Common myeloid progenitor, CD34-positive (primary cell): ENCODE measurements around the gene BCL2L2. TPM values are rescaled to one million over a fixed set of nuclear protein-coding genes. Genes with fewer than 3 reads are reported as not detected.
A peak's percentile ranks its signal among the peaks of the same experiment; 100 is the strongest.
"Not testable (repeated sequence)": the region's sequence is repeated elsewhere in the genome, so short reads cannot be mapped to it uniquely, and the experiment has no call there.

Experiments
- CTCF ChIA-PET: fragments of 350-600 bp; sonication (Branson Sonifier 250); formaldehyde crosslinking; loops from one replicate; lab custom pipeline; 2021; ENCODE audit warnings: antibody characterized with exemption; lab: Charles Lee
- POLR2A ChIA-PET: fragments of 350-600 bp; sonication (Branson Sonifier 250); formaldehyde crosslinking; loops from one replicate; lab custom pipeline; 2021; ENCODE audit warnings: antibody characterized with exemption; lab: Charles Lee
- DNase-seq, 3 donors: peaks; one replicate each; pipeline versions ENCODE4 v3.0.0 to v3.0.0-alpha.2; 2013
- H3K27ac ChIP-seq, 2 experiments: 1 replicate in 1 of 2; 2 replicates in 1 of 2; pipeline ENCODE4 v1.7.0; 2013; ENCODE audit warnings: inconsistent platforms in 2 of 2, low read length in 2 of 2, mild to moderate bottlenecking in 2 of 2, low read depth in 1 of 2, moderate library complexity in 1 of 2; ENCODE audit not compliant: severe bottlenecking in 2 of 2, insufficient read depth in 1 of 2, poor library complexity in 1 of 2
- H3K27me3 ChIP-seq, 5 experiments: replicated peaks in 2 of 5; 1 replicate in 3 of 5; 2 replicates in 2 of 5; pipeline versions ENCODE4 v1.6.1 to v1.7.0; 2013; ENCODE audit warnings: low read length in 4 of 5, mild to moderate bottlenecking in 2 of 5, moderate library complexity in 2 of 5, inconsistent platforms in 1 of 5; ENCODE audit not compliant: insufficient read depth in 5 of 5, control insufficient read depth in 4 of 5
- H3K36me3 ChIP-seq, 4 experiments: 1 replicate in 2 of 4; 2 replicates in 2 of 4; pipeline versions ENCODE4 v1.6.1 to v1.7.0; 2013; ENCODE audit warnings: low read length in 3 of 4, control low read depth in 1 of 4, mild to moderate bottlenecking in 1 of 4; ENCODE audit not compliant: control insufficient read depth in 4 of 4, insufficient read depth in 4 of 4
- H3K4me1 ChIP-seq, 4 experiments: 1 replicate in 3 of 4; 2 replicates in 1 of 4; pipeline versions ENCODE4 v1.6.1 to v1.7.1; 2013; ENCODE audit warnings: low read length in 3 of 4, mild to moderate bottlenecking in 3 of 4, control low read depth in 1 of 4, inconsistent platforms in 1 of 4, moderate library complexity in 1 of 4; ENCODE audit not compliant: control insufficient read depth in 4 of 4, insufficient read depth in 4 of 4; ENCODE audit errors: control extremely low read depth in 1 of 4
- H3K4me3 ChIP-seq, 7 experiments: 1 replicate in 4 of 7; 2 replicates in 3 of 7; pipeline versions ENCODE4 v1.5.1 to v1.7.0; 2013; ENCODE audit warnings: mild to moderate bottlenecking in 7 of 7, low read length in 6 of 7, moderate library complexity in 6 of 7, inconsistent platforms in 2 of 7, low read depth in 2 of 7, control low read depth in 1 of 7; ENCODE audit not compliant: insufficient read depth in 4 of 7, control insufficient read depth in 1 of 7; ENCODE audit errors: extremely low read depth in 1 of 7
- H3K9me3 ChIP-seq, 5 experiments: 1 replicate in 4 of 5; 2 replicates in 1 of 5; pipeline versions ENCODE4 v1.6.1 to v1.7.1; 2013; ENCODE audit warnings: low read length in 4 of 5, mild to moderate bottlenecking in 2 of 5, inconsistent platforms in 1 of 5, low read depth in 1 of 5, moderate library complexity in 1 of 5; ENCODE audit not compliant: control insufficient read depth in 4 of 5, insufficient read depth in 2 of 5; ENCODE audit errors: control extremely low read depth in 1 of 5
- WGBS: methylation state at CpG from one replicate; pipeline ENCODE4 v1.1.5; 2013; ENCODE audit not compliant: insufficient coverage; 5-methylcytosine and 5-hydroxymethylcytosine counted together
- polyA plus RNA-seq: library from polyadenylated mRNA; unstranded; fragments of 120-200 nt; gene quantifications from one replicate; pipeline ENCODE4 v1.2.1, GENCODE V29; 2013

Gene BCL2L2
- polyA plus RNA-seq: 24.6 TPM

GRCh38 chr14:23306412-23307145 is at the start of gene BCL2L2:
BCL2L2 (plus strand) TSS chr14:23306833; CDS start chr14:23307768, 935 bp downstream.
- peaks cover 2 to 32% (median 21%) of the 10 kb centered on the region in 4 experiments for H3K36me3 ChIP-seq
- POLR2A ChIA-PET: interaction anchor here (0.6 to 2.8 kb wide), 3 partner anchors 15 to 37 kb away, joined by 3 to 13 read pairs (median 3); partner anchors contain the start of genes HOMEZ and PABPN1
- H3K27ac ChIP-seq: peak within 1 kb of the TSS; percentile 72 to 93
- WGBS: 0% methylated on average over 17 of the region's 24 CpGs
- CTCF ChIA-PET: interaction anchor here (1.0 to 20.4 kb wide), 8 partner anchors 11 to 119 kb away, joined by 3 to 177 read pairs (median 3); partner anchors contain the start of gene PABPN1
- no peaks in the 10 kb centered on the region for H3K27me3 ChIP-seq
- no peaks in the 10 kb centered on the region for H3K9me3 ChIP-seq
- DNase-seq: peak; percentile 69 to 82 (median 74)
- peaks cover 6 to 48% (median 37%) of the 10 kb centered on the region in 4 experiments for H3K4me1 ChIP-seq
- peak within 1 kb of the TSS; percentile 57 to 95 (median 77) for H3K4me3 ChIP-seq

DNA sequence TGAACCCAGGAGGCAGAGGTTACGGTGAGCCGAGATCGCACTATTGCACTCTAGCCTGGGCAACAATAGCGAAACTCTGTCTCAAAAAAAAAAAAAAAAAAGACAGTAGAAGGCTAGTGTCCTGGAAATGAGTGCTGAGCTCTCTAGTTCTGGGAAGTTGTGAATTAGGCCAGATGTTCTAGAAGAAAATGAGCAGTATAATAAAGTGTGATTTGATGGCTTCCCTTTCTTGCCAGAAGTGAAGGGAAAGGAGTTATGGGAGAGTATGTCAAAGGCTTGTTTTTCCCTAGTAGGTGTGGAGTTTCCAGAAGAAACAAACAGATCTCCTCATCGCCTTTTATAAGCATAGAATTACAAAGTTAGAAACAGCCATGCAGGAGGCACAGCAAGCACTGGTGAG is 48.4 kb upstream of the BCL2L2 start:
- ChIA-PET POLR2A (no interaction called here), CTCF (interaction anchor here (0.6 to 1.5 kb wide), 4 partner anchors 10 to 116 kb away, joined by 3 to 4 read pairs (median 3); no protein-coding TSS in a partner anchor)
- H3K27ac ChIP-seq: no peak overlapping the region
- no peak for DNase-seq
- H3K4me3 ChIP-seq: no peak overlapping the region
- no peaks in the 10 kb centered on the region for H3K4me1 ChIP-seq
- no peaks in the 10 kb centered on the region for H3K9me3 ChIP-seq
- H3K36me3 ChIP-seq: no peaks in the 10 kb centered on the region
- WGBS: 100% methylated on average over 3 of the region's 5 CpGs
- no peaks in the 10 kb centered on the region for H3K27me3 ChIP-seq

GRCh38 chr14:23259426-23259825 is 47.2 kb upstream of the BCL2L2 start:
- no peak for DNase-seq
- H3K4me3 ChIP-seq: no peak overlapping the region
- no peaks in the 10 kb centered on the region for H3K4me1 ChIP-seq
- no peaks in the 10 kb centered on the region for H3K36me3 ChIP-seq
- peaks cover 0 to 3% (median 0%) of the 10 kb centered on the region in 5 experiments for H3K27me3 ChIP-seq
- H3K9me3 ChIP-seq: no peaks in the 10 kb centered on the region
- no peak overlapping the region for H3K27ac ChIP-seq
- ChIA-PET POLR2A (no interaction called here), CTCF (interaction anchor here (0.9 to 1.8 kb wide), 11 partner anchors 8 to 194 kb away, joined by 3 to 6 read pairs (median 3); no protein-coding TSS in a partner anchor)

DNA sequence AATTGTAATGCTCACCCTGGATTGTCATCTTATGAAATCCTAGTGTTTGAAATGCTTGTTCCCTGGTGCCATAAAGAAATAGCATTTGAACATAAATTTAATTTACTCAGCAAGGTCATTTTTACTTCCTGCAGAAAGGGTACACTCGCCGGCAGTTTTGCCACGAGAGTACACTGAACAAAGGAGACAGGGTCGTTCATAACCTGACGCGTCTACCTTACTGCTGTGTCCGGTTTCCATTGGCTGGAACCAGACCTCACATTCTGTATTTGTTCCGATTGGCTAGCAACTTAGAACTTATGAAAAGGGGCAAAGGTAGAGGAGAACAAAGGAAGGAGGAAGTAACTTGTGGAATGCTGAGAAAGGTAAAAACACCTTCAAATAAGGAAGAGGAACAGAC is 45.8 kb upstream of the BCL2L2 start:
- H3K4me3 ChIP-seq, POLR2A ChIA-PET, H3K27ac ChIP-seq, H3K36me3 ChIP-seq, H3K9me3 ChIP-seq, H3K27me3 ChIP-seq, DNase-seq, H3K4me1 ChIP-seq: not testable (repeated sequence)
- 78% methylated on average over 8 of the region's 8 CpGs for WGBS
- CTCF ChIA-PET: interaction anchor here (1.1 to 1.8 kb wide), 8 partner anchors 10 to 279 kb away, joined by 3 to 5 read pairs (median 3); no protein-coding TSS in a partner anchor

- Histone ChIP-seq H3K36me3 (no peaks in the 10 kb centered on the region), H3K9me3 (no peaks in the 10 kb centered on the region), H3K4me1 (no peaks in the 10 kb centered on the region), H3K27me3 (peaks cover 0 to 3% (median 0%) of the 10 kb centered on the region in 5 experiments), H3K27ac (no peak overlapping the region), H3K4me3 (no peak overlapping the region)
- 100% methylated on average over 3 of the region's 7 CpGs for WGBS
- DNase-seq: no peak
- ChIA-PET POLR2A (interaction anchor here (0.6 to 1.0 kb wide), 2 partner anchors 17 to 38 kb away, joined by 3 read pairs; no protein-coding TSS in a partner anchor), CTCF (interaction anchor here (0.9 to 10.6 kb wide), 8 partner anchors 12 to 271 kb away, joined by 3 to 118 read pairs (median 6); partner anchors contain the start of genes HOMEZ and PPP1R3E)
Observed at GRCh38 chr14:23269193-23269592, 37.4 kb upstream of the BCL2L2 start.

DNA sequence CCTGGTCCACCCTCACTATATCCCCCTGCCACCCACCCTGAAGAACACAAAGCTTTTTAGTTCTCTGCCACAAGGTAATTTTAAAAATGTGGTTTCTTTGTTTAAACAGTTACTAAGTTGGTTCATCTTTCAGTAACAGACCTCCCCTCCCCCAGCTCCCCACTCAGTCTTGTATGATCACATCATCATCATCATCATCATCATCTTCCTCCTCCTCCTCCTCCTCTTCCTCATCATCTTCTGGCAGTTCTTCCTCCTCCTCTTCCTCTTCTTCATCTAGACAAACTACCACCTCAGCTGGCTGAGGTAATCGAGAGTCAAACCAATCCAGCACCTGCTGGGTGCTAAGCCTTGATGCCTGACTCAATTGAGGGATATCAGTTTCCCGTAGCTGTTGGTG is 31.2 kb upstream of the BCL2L2 start:
- ChIA-PET CTCF (interaction anchor here (0.7 to 10.6 kb wide), 5 partner anchors 11 to 274 kb away, joined by 3 to 118 read pairs (median 3); partner anchors contain the start of gene PPP1R3E), POLR2A (no interaction called here)
- H3K4me1 ChIP-seq: peaks cover 0 to 4% (median 0%) of the 10 kb centered on the region in 4 experiments
- no peak overlapping the region for H3K4me3 ChIP-seq
- no peak for DNase-seq
- H3K27me3 ChIP-seq: no peaks in the 10 kb centered on the region
- H3K27ac ChIP-seq: no peak overlapping the region
- peaks cover 2 to 21% (median 15%) of the 10 kb centered on the region in 4 experiments for H3K36me3 ChIP-seq
- 95% methylated on average over 2 of the region's 2 CpGs for WGBS
- no peaks in the 10 kb centered on the region for H3K9me3 ChIP-seq
